Activated CD4-positive, alpha-beta T cell treated with anti-CD3 and anti-CD28 coated beads for 1 hour (primary cell): ENCODE measurements around the gene HP.

Source experiments
- DNase-seq: peaks from one replicate; pipeline ENCODE4 v3.0.0-alpha.2; 2020

Gene HP

GRCh38 chr16:72092832-72093447, 38.6 kb downstream of the HP start:
- DNase-seq = no peak

- DNase-seq = peak; percentile 86
Observed at GRCh38 chr16:72093448-72094265, 39.4 kb downstream of the HP start, which contains the start of the genes DHX38 and TXNL4B. TSS of gene DHX38 (plus strand) at chr16:72093847. CDS start at chr16:72096158, 2,311 bp downstream. TSS of gene TXNL4B (minus strand) at chr16:72093620. CDS start at chr16:72090749, 2,871 bp downstream.

- DNase-seq = no peak
Observed at GRCh38 chr16:72094266-72094610, 39.9 kb downstream of the HP start.

- no peak for DNase-seq
Observed at GRCh38 chr16:72098936-72099335, 44.6 kb downstream of the HP start.

- no peak for DNase-seq
Observed at GRCh38 chr16:72099377-72099818, 45.1 kb downstream of the HP start.

GRCh38 chr16:72101195-72101594, 46.9 kb downstream of the HP start:
- no peak for DNase-seq

- DNase-seq = no peak
Observed at GRCh38 chr16:72104905-72105304, 50.6 kb downstream of the HP start.

- no peak for DNase-seq
Observed at GRCh38 chr16:72105978-72106377, 51.7 kb downstream of the HP start.

- no peak for DNase-seq
Observed at GRCh38 chr16:72107371-72107770, 53.1 kb downstream of the HP start.

- DNase-seq = no peak
Observed at GRCh38 chr16:72108353-72109102, 54.2 kb downstream of the HP start.

- no peak for DNase-seq
Observed at GRCh38 chr16:72109300-72109699, 55.0 kb downstream of the HP start.

- DNase-seq = no peak
Observed at GRCh38 chr16:72109966-72110530, 55.7 kb downstream of the HP start.
